Activated B cell treated with CpG ODN at 0.5 μM for 24 hours (primary cell): ENCODE data around the gene PTH2R. TPM values are rescaled to one million over a fixed set of nuclear protein-coding genes. Genes with fewer than 3 reads are reported as not detected.

ENCODE experiments used
- ATAC-seq: fragments of 200-7000 bp; cut with Tn5 transposase; one replicate; pipeline ENCODE4 v1.10.0; 2021; ENCODE audit warnings: low read depth, mild to moderate bottlenecking, moderate library complexity
- CTCF ChIA-PET: fragments of 350-600 bp; sonication (Branson Sonifier 250); formaldehyde crosslinking; loops from one replicate; lab custom pipeline; 2021; ENCODE audit warnings: antibody characterized with exemption; lab: Charles Lee
- POLR2A ChIA-PET: fragments of 350-600 bp; sonication (Branson Sonifier 250); formaldehyde crosslinking; loops from one replicate; lab custom pipeline; 2021; ENCODE audit warnings: antibody characterized with exemption; lab: Charles Lee
- DNase-seq: peaks from one replicate; pipeline ENCODE4 v3.0.0; 2022
- H3K27ac Mint-ChIP-seq: one replicate; pipeline ENCODE4 v1.8.0; 2020; ENCODE audit warnings: mixed read lengths
- H3K27me3 Mint-ChIP-seq: one replicate; pipeline ENCODE4 v1.8.0; 2021; ENCODE audit warnings: mixed read lengths
- H3K36me3 Mint-ChIP-seq: one replicate; pipeline ENCODE4 v1.8.0; 2021; ENCODE audit warnings: low read depth, mixed read lengths
- H3K4me1 Mint-ChIP-seq: one replicate; pipeline ENCODE4 v1.8.0; 2021; ENCODE audit warnings: mixed read lengths
- H3K4me3 Mint-ChIP-seq: one replicate; pipeline ENCODE4 v1.8.0; 2020; ENCODE audit warnings: mild to moderate bottlenecking, mixed read lengths
- H3K9me3 Mint-ChIP-seq: one replicate; pipeline ENCODE4 v1.8.0; 2020; ENCODE audit warnings: mixed read lengths
- intact Hi-C: fragments of 100-400 bp; cut with micrococcal nuclease; formaldehyde crosslinking; loops from one replicate; pipeline ENCODE4 v1.15.1; 2024
- total RNA-seq: library from RNA; stranded (reverse); gene quantifications from 2 replicates; pipeline ENCODE4 v1.2.3, GENCODE V29; 2022
- TF ChIP-seq, protein P1 (sequence below): fragments of 200-600 bp; IDR thresholded peaks from one replicate; pipeline ENCODE4 v1.8.0; 2022; ENCODE audit warnings: antibody characterized with exemption, mild to moderate bottlenecking

The PTH2R gene
- total RNA-seq, 1 donor from 2014 or later, result 0.29 TPM

DNA sequence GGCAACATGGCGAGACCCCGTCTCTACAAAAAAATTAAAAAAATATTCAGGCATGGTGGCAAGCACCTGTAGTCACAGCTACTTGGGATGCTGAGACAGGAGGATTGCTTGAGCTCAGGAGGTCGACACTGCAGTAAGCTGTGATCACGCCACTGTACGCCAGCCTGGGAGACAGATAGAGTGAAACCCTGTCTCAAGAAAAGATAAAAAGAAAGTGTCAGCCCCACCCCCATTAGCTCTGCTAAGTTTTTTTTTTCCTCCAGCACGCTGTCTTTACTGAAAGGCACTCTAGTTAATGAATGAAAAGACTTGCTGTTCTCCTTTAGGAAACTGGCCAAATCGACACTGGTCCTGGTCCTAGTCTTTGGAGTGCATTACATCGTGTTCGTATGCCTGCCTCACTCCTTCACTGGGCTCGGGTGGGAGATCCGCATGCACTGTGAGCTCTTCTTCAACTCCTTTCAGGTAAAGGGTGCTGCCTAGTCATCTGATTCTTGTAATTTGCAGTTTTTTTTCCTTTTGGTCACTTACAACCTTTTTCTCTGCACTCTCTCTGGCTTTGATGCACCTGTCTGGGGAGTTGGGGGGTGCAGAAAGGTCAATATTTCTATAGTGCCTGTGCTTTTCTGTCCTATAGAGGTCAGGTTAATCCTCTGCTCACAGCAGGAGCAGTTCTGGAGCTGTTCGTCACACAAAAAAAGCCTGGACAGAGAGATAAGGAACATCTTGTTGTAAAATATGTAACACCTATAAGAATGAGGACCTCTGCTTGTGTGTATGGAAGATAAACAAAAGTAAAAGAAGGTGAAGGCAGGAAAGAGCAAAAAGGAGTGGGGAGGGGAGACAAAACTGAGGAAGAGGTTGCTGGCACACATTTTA, 82.3 kb downstream of the PTH2R start:
- DNase-seq (no peak), ATAC-seq (no peak)
- Mint-ChIP-seq H3K4me1 (no peaks in the 10 kb centered on the region), H3K36me3 (no peaks in the 10 kb centered on the region), H3K27me3 (no peaks in the 10 kb centered on the region), H3K4me3 (no peak overlapping the region), H3K9me3 (peaks cover 2% of the 10 kb centered on the region), H3K27ac (no peak overlapping the region)
- intact Hi-C loops, result no loop called here
- TF ChIP-seq, protein P1, sequence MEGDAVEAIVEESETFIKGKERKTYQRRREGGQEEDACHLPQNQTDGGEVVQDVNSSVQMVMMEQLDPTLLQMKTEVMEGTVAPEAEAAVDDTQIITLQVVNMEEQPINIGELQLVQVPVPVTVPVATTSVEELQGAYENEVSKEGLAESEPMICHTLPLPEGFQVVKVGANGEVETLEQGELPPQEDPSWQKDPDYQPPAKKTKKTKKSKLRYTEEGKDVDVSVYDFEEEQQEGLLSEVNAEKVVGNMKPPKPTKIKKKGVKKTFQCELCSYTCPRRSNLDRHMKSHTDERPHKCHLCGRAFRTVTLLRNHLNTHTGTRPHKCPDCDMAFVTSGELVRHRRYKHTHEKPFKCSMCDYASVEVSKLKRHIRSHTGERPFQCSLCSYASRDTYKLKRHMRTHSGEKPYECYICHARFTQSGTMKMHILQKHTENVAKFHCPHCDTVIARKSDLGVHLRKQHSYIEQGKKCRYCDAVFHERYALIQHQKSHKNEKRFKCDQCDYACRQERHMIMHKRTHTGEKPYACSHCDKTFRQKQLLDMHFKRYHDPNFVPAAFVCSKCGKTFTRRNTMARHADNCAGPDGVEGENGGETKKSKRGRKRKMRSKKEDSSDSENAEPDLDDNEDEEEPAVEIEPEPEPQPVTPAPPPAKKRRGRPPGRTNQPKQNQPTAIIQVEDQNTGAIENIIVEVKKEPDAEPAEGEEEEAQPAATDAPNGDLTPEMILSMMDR, result no peak
- ChIA-PET CTCF (no interaction called here), POLR2A (no interaction called here)

DNA sequence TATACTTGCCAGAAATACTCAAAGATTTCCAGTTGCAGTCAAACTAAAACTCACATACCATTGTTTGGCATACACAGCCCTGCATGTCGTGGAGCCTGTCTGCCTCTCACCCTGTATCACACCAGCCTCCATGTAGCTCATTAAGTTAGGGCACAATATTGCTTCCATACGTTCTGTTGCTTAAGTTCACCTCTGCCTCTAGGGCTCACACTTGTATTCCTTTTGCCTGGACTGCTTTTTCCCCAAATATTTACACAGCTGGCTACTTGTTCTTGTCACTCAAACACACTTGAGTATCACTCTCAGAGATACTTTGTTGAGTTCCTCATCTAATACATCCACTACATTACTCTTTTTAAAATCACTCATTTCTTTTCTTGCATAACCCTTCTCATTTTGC, 83.1 kb downstream of the PTH2R start:
- intact Hi-C loops, result no loop called here
- Mint-ChIP-seq H3K4me3 (no peak overlapping the region), H3K27me3 (no peaks in the 10 kb centered on the region), H3K27ac (no peak overlapping the region), H3K9me3 (peaks cover 2% of the 10 kb centered on the region), H3K4me1 (no peaks in the 10 kb centered on the region), H3K36me3 (no peaks in the 10 kb centered on the region)
- ATAC-seq (no peak), DNase-seq (no peak)
- POLR2A ChIA-PET, result no interaction called here
- TF ChIP-seq, protein P1, result no peak
- CTCF ChIA-PET, result no interaction called here

DNA sequence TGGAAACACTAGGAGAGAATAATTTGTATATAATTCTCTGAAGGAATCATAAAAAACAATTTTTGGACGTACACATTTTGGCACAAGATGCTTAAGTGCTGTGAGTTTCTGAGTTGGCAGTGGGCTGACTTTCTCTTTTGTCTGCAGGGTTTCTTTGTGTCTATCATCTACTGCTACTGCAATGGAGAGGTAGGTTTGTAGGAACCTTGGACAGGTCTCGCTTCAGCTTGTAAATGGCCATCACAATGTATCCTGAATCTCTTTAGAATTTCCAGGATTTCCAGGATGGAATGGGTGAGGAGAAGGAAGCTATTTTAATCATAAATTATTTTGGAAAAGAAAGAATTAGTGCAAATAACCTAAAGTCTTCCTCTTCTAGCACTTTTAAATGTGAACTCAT, 83.9 kb downstream of the PTH2R start:
- Mint-ChIP-seq H3K27me3 (no peaks in the 10 kb centered on the region), H3K27ac (no peak overlapping the region), H3K9me3 (peaks cover 2% of the 10 kb centered on the region), H3K4me1 (no peaks in the 10 kb centered on the region), H3K4me3 (no peak overlapping the region), H3K36me3 (no peaks in the 10 kb centered on the region)
- TF ChIP-seq, protein P1, result no peak
- ChIA-PET CTCF (no interaction called here), POLR2A (no interaction called here)
- no peak for ATAC-seq
- intact Hi-C loops, result no loop called here
- DNase-seq, result no peak

DNA sequence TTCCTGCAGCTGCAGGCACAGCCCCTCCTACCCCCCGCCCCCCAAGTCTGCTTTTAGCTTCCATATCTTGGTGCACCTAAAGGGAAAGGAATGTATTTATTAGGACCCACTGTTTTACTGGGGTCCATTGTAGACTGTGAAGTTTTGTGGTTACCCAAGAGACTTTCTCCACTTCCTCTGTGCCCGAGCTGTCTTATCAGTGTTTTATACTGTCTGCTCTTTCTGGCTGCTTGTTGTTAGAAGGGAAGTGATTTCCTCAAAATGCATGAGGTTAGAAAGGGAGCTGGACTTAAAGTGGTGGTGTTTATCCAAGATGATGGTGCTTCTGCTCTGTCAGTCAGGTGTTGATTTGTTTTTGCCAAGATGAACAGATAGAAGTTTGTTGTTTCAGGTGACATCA, 85.0 kb downstream of the PTH2R start:
- TF ChIP-seq, protein P1, result no peak
- intact Hi-C loops, result no loop called here
- CTCF ChIA-PET, result no interaction called here
- ATAC-seq, result no peak
- H3K4me3 Mint-ChIP-seq, result no peak overlapping the region
- POLR2A ChIA-PET, result no interaction called here
- no peaks in the 10 kb centered on the region for H3K4me1 Mint-ChIP-seq
- H3K9me3 Mint-ChIP-seq, result peaks cover 2% of the 10 kb centered on the region
- H3K36me3 Mint-ChIP-seq, result no peaks in the 10 kb centered on the region
- no peak overlapping the region for H3K27ac Mint-ChIP-seq
- no peaks in the 10 kb centered on the region for H3K27me3 Mint-ChIP-seq
- DNase-seq, result no peak

DNA sequence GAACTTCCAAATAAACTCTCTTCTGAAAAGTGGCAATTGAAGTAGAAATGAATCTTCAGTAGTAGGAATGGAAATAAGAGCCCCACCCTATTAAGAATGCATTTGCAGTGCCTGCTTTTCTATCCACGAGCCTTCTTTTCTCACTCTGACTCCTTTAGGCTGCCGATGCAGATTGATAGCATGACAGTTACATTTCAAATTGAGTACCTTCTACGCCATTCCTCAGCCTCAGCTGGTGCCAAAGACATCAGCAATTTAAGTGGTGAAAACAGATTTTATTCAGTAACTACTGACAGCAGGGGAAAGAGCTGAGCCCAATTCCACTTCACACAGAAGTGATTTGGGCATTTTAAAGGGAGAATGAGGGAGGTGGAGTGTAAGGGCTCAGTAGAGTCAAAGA, 85.5 kb downstream of the PTH2R start:
- no peaks in the 10 kb centered on the region for H3K27me3 Mint-ChIP-seq
- intact Hi-C loops, result no loop called here
- no peaks in the 10 kb centered on the region for H3K36me3 Mint-ChIP-seq
- H3K9me3 Mint-ChIP-seq, result peaks cover 2% of the 10 kb centered on the region
- TF ChIP-seq, protein P1, result no peak
- ATAC-seq, result no peak
- ChIA-PET CTCF (no interaction called here), POLR2A (no interaction called here)
- DNase-seq, result no peak
- no peak overlapping the region for H3K4me3 Mint-ChIP-seq
- H3K27ac Mint-ChIP-seq, result no peak overlapping the region
- no peaks in the 10 kb centered on the region for H3K4me1 Mint-ChIP-seq
